Naive B cell (primary cell): ENCODE data around the gene PCGF3. TPM values are rescaled to one million over a fixed set of nuclear protein-coding genes. Genes with fewer than 3 reads are reported as not detected.
"Not testable (repeated sequence)": the region's sequence is repeated elsewhere in the genome, so short reads cannot be mapped to it uniquely, and the experiment has no call there.

Experiments
- ATAC-seq, 2 donors: fragments of 150-1000 bp; cut with Tn5 transposase; 2 replicates each; pipeline ENCODE4 v1.10.0; 2021; ENCODE audit warnings: low read depth in 2 of 2, mild to moderate bottlenecking in 2 of 2, moderate library complexity in 2 of 2
- DNase-seq: peaks from one replicate; pipeline ENCODE4 v3.0.0; 2022
- H3K27ac Mint-ChIP-seq, 6 donors: one replicate each; pipeline ENCODE4 v1.8.0; 2020 to 2022; ENCODE audit warnings: mild to moderate bottlenecking in 6 of 6, mixed read lengths in 6 of 6, moderate library complexity in 5 of 6, inconsistent platforms in 2 of 6
- H3K27me3 Mint-ChIP-seq, 3 donors: one replicate each; pipeline ENCODE4 v1.8.0; 2021 to 2022; ENCODE audit warnings: mixed read lengths in 3 of 3, mild to moderate bottlenecking in 1 of 3
- H3K36me3 Mint-ChIP-seq, 2 donors: one replicate each; pipeline ENCODE4 v1.8.0; 2020 to 2022; ENCODE audit warnings: mixed read lengths in 2 of 2, inconsistent platforms in 1 of 2, mild to moderate bottlenecking in 1 of 2
- H3K4me1 Mint-ChIP-seq, 3 donors: one replicate each; pipeline ENCODE4 v1.8.0; 2020 to 2022; ENCODE audit warnings: mixed read lengths in 3 of 3, inconsistent platforms in 1 of 3, mild to moderate bottlenecking in 1 of 3, moderate library complexity in 1 of 3
- H3K4me3 Mint-ChIP-seq, 8 donors: one replicate each; pipeline ENCODE4 v1.8.0; 2020 to 2022; ENCODE audit warnings: mild to moderate bottlenecking in 8 of 8, mixed read lengths in 8 of 8, moderate library complexity in 8 of 8, inconsistent platforms in 2 of 8
- H3K9me3 Mint-ChIP-seq, 7 donors: one replicate each; pipeline ENCODE4 v1.8.0; 2020 to 2022; ENCODE audit warnings: mixed read lengths in 7 of 7, mild to moderate bottlenecking in 5 of 7, inconsistent platforms in 2 of 7, moderate library complexity in 1 of 7
- polyA plus RNA-seq, 6 donors: library from polyadenylated mRNA; unstranded; fragments of 300-500 nt; fragmentation: Illumina TruSeq; gene quantifications; one replicate each; pipeline ENCODE4 v1.2.3, GENCODE V29; 2021; ENCODE audit warnings: low read depth in 6 of 6

Gene PCGF3
- polyA plus RNA-seq, 6 donors from 2014 or later, result 5.6 to 9.5 (median 7.1) TPM

GRCh38 chr4:706083-706633 is 526 bp downstream of the PCGF3 start:
- not testable (repeated sequence) for H3K36me3 Mint-ChIP-seq, H3K27me3 Mint-ChIP-seq, DNase-seq, ATAC-seq, H3K27ac Mint-ChIP-seq, H3K9me3 Mint-ChIP-seq
- Mint-ChIP-seq H3K4me3 (peak overlapping the region in 1 of 8 donors; percentile 77), H3K4me1 (peaks cover 24 to 38% (median 26%) of the 10 kb centered on the region in 3 donors)

DNA sequence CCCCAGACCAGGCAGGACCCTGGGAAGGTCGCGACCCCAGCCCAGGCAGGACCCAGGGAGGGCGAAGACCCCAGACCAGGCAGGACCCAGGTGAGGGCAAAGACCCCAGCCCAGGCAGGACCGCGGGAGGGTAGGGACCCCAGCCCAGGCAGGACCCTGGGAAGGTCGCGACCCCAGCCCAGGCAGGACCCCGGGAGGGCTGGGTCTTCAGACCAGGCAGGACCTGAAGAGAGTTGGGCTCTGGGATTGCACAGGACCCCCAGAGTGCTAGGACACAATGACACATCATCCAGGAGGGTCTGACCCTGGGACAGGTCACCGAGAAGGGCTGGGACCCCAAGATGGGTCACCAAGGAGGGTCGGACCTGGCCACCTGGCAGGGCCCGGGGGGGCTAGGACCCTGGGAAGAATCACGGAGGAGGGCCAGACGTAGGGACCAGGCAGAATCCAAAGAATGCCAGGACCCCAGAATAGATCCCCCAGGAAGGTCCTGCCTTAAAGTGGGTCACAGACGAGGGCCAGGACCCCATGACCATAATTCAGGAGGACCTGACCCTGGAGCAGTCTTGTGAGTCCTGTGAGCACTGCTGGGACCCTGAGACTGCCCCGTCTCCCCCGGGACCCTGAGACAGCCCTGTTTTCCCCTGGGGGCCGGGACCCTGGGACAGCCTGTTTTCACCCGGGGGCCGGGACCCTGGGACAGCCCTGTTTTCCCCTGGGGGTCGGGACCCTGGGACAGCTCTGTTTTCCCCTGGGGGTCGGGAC is 1.4 kb downstream of the PCGF3 start:
- peak overlapping the region in 2 of 8 donors; percentile 24 to 51 for H3K4me3 Mint-ChIP-seq
- H3K9me3 Mint-ChIP-seq, result no peaks in the 10 kb centered on the region
- no peaks in the 10 kb centered on the region for H3K27me3 Mint-ChIP-seq
- H3K27ac Mint-ChIP-seq, result peak overlapping the region in 1 of 6 donors; percentile 53
- no peak for ATAC-seq
- H3K4me1 Mint-ChIP-seq, result peaks cover 24 to 38% (median 26%) of the 10 kb centered on the region in 3 donors
- H3K36me3 Mint-ChIP-seq, result no peaks in the 10 kb centered on the region
- no peak for DNase-seq

- no peaks in the 10 kb centered on the region for H3K27me3 Mint-ChIP-seq
- DNase-seq, result no peak
- H3K9me3 Mint-ChIP-seq, result no peaks in the 10 kb centered on the region
- H3K36me3 Mint-ChIP-seq, result no peaks in the 10 kb centered on the region
- peaks cover 26 to 46% (median 30%) of the 10 kb centered on the region in 3 donors for H3K4me1 Mint-ChIP-seq
- peak overlapping the region in 5 of 8 donors; percentile 24 to 80 (median 40) for H3K4me3 Mint-ChIP-seq
- peak overlapping the region in 2 of 6 donors; percentile 11 to 42 for H3K27ac Mint-ChIP-seq
- ATAC-seq, result no peak
These were observed 2.4 kb downstream of the PCGF3 start for GRCh38 chr4:707929-708630.

DNA sequence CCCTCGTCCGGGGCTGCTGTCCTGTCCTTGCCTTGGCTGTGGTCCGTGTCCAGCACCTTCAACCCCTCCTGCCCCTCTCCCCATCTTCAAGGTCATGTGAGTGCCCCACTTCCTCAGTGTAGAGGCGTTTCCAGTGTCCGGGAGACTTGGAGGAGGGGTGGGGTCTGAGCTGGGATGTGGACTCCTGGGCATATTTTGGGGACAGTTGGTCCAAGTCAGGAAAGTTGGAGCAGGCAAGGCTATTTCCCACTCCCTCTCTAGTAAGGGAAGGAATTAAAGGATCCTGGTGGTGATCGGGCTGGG is 3.0 kb downstream of the PCGF3 start:
- peaks cover 26 to 48% (median 33%) of the 10 kb centered on the region in 3 donors for H3K4me1 Mint-ChIP-seq
- H3K36me3 Mint-ChIP-seq, result no peaks in the 10 kb centered on the region

DNA sequence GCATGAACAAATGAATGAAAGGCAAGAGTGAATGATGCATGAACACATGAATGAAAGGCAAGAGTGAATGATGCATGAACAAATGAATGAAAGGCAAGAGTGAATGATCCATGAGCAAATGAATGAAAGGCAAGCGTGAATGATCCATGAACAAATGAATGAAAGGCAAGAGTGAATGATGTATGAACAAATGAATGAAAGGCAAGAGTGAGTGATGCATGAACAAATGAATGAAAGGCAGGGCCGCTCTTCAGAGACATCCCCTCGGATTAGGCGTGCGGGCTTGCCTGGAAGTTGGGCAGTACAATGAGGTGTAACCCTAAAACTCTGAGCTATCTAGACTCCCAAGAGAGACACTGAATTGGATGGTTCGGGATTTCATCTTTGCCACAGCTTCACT is 3.7 kb downstream of the PCGF3 start:
- Mint-ChIP-seq H3K27me3 (no peaks in the 10 kb centered on the region), H3K27ac (peak overlapping the region in 1 of 6 donors; percentile 8)
- DNase-seq, result no peak

More for the DNA sequence above, 3.0 kb downstream of the PCGF3 start:
- DNase-seq (no peak), ATAC-seq (no peak)
- Mint-ChIP-seq H3K4me3 (peak overlapping the region in 1 of 8 donors; percentile 68), H3K27ac (no peak overlapping the region), H3K9me3 (no peaks in the 10 kb centered on the region), H3K27me3 (no peaks in the 10 kb centered on the region)

DNA sequence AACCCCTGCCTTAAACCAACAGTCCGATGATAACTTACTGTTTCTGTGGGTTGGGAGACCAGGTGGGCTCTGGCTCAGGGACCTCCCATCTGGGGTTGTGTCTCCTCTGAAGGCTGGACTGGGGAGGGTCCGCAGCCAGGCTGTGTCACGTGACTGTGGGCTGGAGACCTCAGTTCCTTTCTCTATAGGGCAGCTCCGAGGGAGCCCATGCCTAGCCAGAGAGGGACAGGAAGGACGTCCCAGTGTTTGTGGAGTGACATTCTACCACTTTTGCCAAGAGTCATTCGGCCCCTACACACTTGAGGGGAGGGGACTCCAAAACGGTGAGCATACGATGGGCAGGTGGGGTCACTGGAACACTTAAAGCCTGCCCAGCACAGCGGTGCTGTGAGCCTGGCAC is 4.5 kb downstream of the PCGF3 start:
- no peaks in the 10 kb centered on the region for H3K36me3 Mint-ChIP-seq
- peak overlapping the region in 4 of 8 donors; percentile 34 to 76 (median 64) for H3K4me3 Mint-ChIP-seq
- no peak for ATAC-seq
- peaks cover 30 to 55% (median 36%) of the 10 kb centered on the region in 3 donors for H3K4me1 Mint-ChIP-seq
- no peak for DNase-seq
- no peak overlapping the region for H3K27ac Mint-ChIP-seq
- no peaks in the 10 kb centered on the region for H3K9me3 Mint-ChIP-seq
- H3K27me3 Mint-ChIP-seq, result no peaks in the 10 kb centered on the region

More for the DNA sequence above, 3.7 kb downstream of the PCGF3 start:
- Mint-ChIP-seq H3K4me3 (peak overlapping the region in 3 of 8 donors; percentile 66 to 80 (median 74)), H3K36me3 (no peaks in the 10 kb centered on the region), H3K9me3 (no peaks in the 10 kb centered on the region), H3K4me1 (peaks cover 27 to 50% (median 33%) of the 10 kb centered on the region in 3 donors)
- ATAC-seq, result no peak

DNA sequence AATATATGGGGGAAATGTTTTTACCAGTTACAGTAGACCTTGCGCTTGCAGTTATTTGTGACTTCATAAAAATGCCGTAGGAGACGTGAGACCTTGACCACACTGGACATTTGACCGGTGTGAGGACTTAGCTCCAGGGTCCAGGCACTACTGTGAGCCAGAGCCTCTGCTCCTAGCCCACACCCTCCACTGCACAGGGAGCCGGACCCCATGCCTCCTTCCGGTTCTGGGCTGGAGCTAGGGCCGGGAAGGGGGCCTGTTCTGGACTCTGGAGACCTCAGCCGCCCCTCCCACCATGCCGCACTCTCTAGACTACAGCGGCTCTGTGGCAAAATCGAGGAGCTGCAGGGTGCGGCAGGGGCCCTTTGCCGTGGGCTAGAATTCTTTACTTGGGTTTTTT is 5.3 kb downstream of the PCGF3 start:
- peak overlapping the region in 1 of 6 donors; percentile 21 for H3K27ac Mint-ChIP-seq
- H3K4me1 Mint-ChIP-seq, result peaks cover 28 to 54% (median 38%) of the 10 kb centered on the region in 3 donors
- no peaks in the 10 kb centered on the region for H3K36me3 Mint-ChIP-seq
- H3K4me3 Mint-ChIP-seq, result peak overlapping the region in 1 of 8 donors; percentile 34
- H3K9me3 Mint-ChIP-seq, result no peaks in the 10 kb centered on the region
- ATAC-seq, result no peak
- H3K27me3 Mint-ChIP-seq, result no peaks in the 10 kb centered on the region
- no peak for DNase-seq

GRCh38 chr4:712093-712492 is 6.5 kb downstream of the PCGF3 start:
- ATAC-seq, result no peak

GRCh38 chr4:712916-713632 is 7.4 kb downstream of the PCGF3 start:
- peak overlapping the region in 1 of 8 donors; percentile 6 for H3K4me3 Mint-ChIP-seq
- no peak for ATAC-seq
- no peak for DNase-seq
- H3K27me3 Mint-ChIP-seq, result no peaks in the 10 kb centered on the region
- no peaks in the 10 kb centered on the region for H3K36me3 Mint-ChIP-seq
- no peaks in the 10 kb centered on the region for H3K9me3 Mint-ChIP-seq
- peak overlapping the region in 1 of 6 donors; percentile 64 for H3K27ac Mint-ChIP-seq
- peaks cover 38 to 53% (median 44%) of the 10 kb centered on the region in 3 donors for H3K4me1 Mint-ChIP-seq

More at GRCh38 chr4:712093-712492, 6.5 kb downstream of the PCGF3 start:
- H3K4me1 Mint-ChIP-seq, result peaks cover 31 to 50% (median 39%) of the 10 kb centered on the region in 3 donors
- H3K27ac Mint-ChIP-seq, result no peak overlapping the region
- no peaks in the 10 kb centered on the region for H3K9me3 Mint-ChIP-seq
- H3K36me3 Mint-ChIP-seq, result no peaks in the 10 kb centered on the region
- DNase-seq, result no peak
- no peaks in the 10 kb centered on the region for H3K27me3 Mint-ChIP-seq
- no peak overlapping the region for H3K4me3 Mint-ChIP-seq

DNA sequence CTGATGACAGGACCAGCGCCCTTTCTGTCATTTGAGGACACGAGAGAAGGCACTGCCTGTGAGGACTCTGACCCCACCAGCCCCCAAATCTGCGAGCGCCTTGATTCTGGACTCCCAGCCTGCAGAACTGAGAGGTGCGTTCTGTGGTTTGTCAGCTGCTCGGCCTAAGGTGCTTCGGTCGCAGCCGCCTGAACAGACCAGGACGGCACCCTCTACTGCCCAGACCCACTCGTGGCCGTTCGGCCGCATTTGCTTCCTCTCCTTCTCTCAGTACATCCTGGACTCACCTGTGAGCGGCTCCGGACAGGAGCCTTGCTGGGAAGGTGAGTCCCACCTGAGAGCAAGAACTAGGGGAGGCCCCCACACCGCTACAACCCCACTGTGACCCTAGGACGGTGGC is 8.5 kb downstream of the PCGF3 start:
- no peak overlapping the region for H3K27ac Mint-ChIP-seq
- H3K9me3 Mint-ChIP-seq, result no peaks in the 10 kb centered on the region
- H3K36me3 Mint-ChIP-seq, result peaks cover 0 to under 1% of the 10 kb centered on the region in 2 donors
- peaks cover 32 to 48% (median 35%) of the 10 kb centered on the region in 3 donors for H3K4me1 Mint-ChIP-seq
- DNase-seq (no peak), ATAC-seq (no peak)
- H3K27me3 Mint-ChIP-seq, result no peaks in the 10 kb centered on the region
- peak overlapping the region in 1 of 8 donors; percentile 21 for H3K4me3 Mint-ChIP-seq

GRCh38 chr4:717601-718320 is 12.1 kb downstream of the PCGF3 start:
- Mint-ChIP-seq H3K4me1 (peaks cover 35 to 52% (median 36%) of the 10 kb centered on the region in 3 donors), H3K4me3 (no peak overlapping the region)
- no peak for ATAC-seq

GRCh38 chr4:718460-718859 is 12.8 kb downstream of the PCGF3 start:
- Mint-ChIP-seq H3K9me3 (no peaks in the 10 kb centered on the region), H3K27ac (no peak overlapping the region), H3K4me3 (no peak overlapping the region), H3K27me3 (no peaks in the 10 kb centered on the region), H3K36me3 (peaks cover 0 to 7% of the 10 kb centered on the region in 2 donors), H3K4me1 (peaks cover 29 to 53% (median 43%) of the 10 kb centered on the region in 3 donors)
- DNase-seq, result no peak
- no peak for ATAC-seq

More at GRCh38 chr4:717601-718320, 12.1 kb downstream of the PCGF3 start:
- H3K36me3 Mint-ChIP-seq, result peaks cover 0 to 7% of the 10 kb centered on the region in 2 donors
- H3K27me3 Mint-ChIP-seq, result no peaks in the 10 kb centered on the region
- peak overlapping the region in 2 of 6 donors; percentile 61 to 89 for H3K27ac Mint-ChIP-seq
- no peak for DNase-seq
- no peaks in the 10 kb centered on the region for H3K9me3 Mint-ChIP-seq
